Ishikawa (cell line): ENCODE data around the gene OR2T3.
"Not testable (repeated sequence)": the region's sequence is repeated elsewhere in the genome, so short reads cannot be mapped to it uniquely, and the experiment has no call there.

Experiments used
- CREB1 ChIP-seq: IDR thresholded peaks from 2 replicates; pipeline ENCODE4 v1.6.1; 2012; ENCODE audit warnings: low read depth
- EGR1 ChIP-seq: IDR thresholded peaks from 2 replicates; pipeline ENCODE4 v1.6.1; 2012
- EP300 ChIP-seq: IDR thresholded peaks from 2 replicates; pipeline ENCODE4 v1.6.1; 2012; ENCODE audit warnings: borderline replicate concordance
- FOXM1 ChIP-seq: IDR thresholded peaks from 2 replicates; pipeline ENCODE4 v1.6.1; 2012; ENCODE audit warnings: low read depth, borderline replicate concordance
- NFIC ChIP-seq: IDR thresholded peaks from 2 replicates; pipeline ENCODE4 v1.6.1; 2012
- RAD21 ChIP-seq: IDR thresholded peaks from 2 replicates; pipeline ENCODE4 v1.6.1; 2012; ENCODE audit warnings: low read depth
- TAF1 ChIP-seq: IDR thresholded peaks from 2 replicates; pipeline ENCODE4 v1.6.1; 2012; ENCODE audit warnings: low read depth, mild to moderate bottlenecking
- TCF12 ChIP-seq: IDR thresholded peaks from 2 replicates; pipeline ENCODE4 v1.6.1; 2012; ENCODE audit warnings: low read depth
- TEAD4 ChIP-seq: IDR thresholded peaks from 2 replicates; pipeline ENCODE4 v1.6.1; 2012
- YY1 ChIP-seq: IDR thresholded peaks from 2 replicates; pipeline ENCODE4 v1.6.1; 2012; ENCODE audit warnings: low read depth
- ZBTB7A ChIP-seq: IDR thresholded peaks from 2 replicates; pipeline ENCODE4 v1.6.1; 2012; ENCODE audit warnings: low read depth
- TF ChIP-seq, protein P1 (sequence below): IDR thresholded peaks from 2 replicates; pipeline ENCODE4 v1.6.1; 2012
- TF ChIP-seq, protein P2 (sequence below): IDR thresholded peaks from 2 replicates; pipeline ENCODE4 v1.6.1; 2012
- TF ChIP-seq, protein P3 (sequence below): IDR thresholded peaks from 2 replicates; pipeline ENCODE4 v1.6.1; 2012; ENCODE audit warnings: low read depth, mild to moderate bottlenecking

OR2T3 gene, protein sequence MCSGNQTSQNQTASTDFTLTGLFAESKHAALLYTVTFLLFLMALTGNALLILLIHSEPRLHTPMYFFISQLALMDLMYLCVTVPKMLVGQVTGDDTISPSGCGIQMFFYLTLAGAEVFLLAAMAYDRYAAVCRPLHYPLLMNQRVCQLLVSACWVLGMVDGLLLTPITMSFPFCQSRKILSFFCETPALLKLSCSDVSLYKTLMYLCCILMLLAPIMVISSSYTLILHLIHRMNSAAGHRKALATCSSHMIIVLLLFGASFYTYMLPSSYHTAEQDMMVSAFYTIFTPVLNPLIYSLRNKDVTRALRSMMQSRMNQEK

GRCh38 chr1:248473051-248473450 lies at the start of gene OR2T3:
Gene OR2T3 (plus strand): TSS chr1:248473351. CDS start chr1:248473351, 0 bp downstream.
- TF ChIP-seq RAD21, ZBTB7A, CREB1: not testable (repeated sequence)

DNA sequence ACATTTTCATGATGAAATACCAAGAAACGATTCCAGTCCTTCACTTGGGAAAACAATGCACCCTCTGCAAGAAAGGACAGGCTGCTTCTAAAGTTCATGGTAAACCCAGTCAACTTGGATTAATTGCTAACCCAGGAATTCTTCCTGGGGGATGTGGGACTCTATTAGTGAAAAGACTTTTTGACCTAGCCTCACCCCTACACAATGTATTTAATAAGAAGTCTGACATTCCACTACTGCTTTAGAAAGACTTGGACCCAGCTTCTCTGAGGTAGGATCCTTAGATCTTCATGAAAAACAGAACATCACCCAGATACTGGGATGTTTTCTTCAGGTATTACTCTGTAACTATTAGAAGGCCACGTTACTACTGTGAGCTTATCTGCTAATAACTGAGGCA lies 27.8 kb upstream of the OR2T3 start, which contains the start of gene OR2T2:
Gene OR2T2, plus strand, starts transcription at position 239 of the 400 bp plus-strand sequence. CDS start 7,161 bp downstream, outside the sequence.
- TF ChIP-seq, protein P1, sequence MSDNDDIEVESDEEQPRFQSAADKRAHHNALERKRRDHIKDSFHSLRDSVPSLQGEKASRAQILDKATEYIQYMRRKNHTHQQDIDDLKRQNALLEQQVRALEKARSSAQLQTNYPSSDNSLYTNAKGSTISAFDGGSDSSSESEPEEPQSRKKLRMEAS: not testable (repeated sequence)
- not testable (repeated sequence) for TF ChIP-seq EP300, NFIC

DNA sequence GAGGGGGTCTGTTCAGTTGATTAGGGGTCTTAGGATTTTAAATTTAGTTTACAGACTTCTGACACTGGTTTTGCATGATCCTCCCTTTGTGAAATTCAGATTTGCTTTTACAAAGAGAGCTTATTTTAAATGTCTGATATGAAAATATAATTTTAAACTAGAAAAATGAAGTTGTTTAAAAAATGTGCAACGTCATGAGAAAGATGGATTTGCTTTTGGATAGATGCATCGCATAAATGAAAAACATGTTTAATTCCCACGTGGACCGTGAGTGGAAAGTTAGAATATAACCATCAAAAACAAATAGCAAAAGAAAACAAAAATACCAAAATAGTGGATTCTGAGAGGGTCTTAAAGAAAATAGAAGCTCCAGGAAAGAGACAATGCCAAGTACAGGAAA lies 2.0 kb upstream of the OR2T3 start:
- TF ChIP-seq FOXM1: no peak
- TF ChIP-seq YY1: no peak
- TF ChIP-seq EP300: no peak
- no peak for TF ChIP-seq EGR1
- TF ChIP-seq TCF12: no peak
- TF ChIP-seq, protein P1: no peak
- no peak for TF ChIP-seq RAD21
- TF ChIP-seq, protein P2, sequence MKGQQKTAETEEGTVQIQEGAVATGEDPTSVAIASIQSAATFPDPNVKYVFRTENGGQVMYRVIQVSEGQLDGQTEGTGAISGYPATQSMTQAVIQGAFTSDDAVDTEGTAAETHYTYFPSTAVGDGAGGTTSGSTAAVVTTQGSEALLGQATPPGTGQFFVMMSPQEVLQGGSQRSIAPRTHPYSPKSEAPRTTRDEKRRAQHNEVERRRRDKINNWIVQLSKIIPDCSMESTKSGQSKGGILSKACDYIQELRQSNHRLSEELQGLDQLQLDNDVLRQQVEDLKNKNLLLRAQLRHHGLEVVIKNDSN: no peak
- TF ChIP-seq TAF1: no peak

DNA sequence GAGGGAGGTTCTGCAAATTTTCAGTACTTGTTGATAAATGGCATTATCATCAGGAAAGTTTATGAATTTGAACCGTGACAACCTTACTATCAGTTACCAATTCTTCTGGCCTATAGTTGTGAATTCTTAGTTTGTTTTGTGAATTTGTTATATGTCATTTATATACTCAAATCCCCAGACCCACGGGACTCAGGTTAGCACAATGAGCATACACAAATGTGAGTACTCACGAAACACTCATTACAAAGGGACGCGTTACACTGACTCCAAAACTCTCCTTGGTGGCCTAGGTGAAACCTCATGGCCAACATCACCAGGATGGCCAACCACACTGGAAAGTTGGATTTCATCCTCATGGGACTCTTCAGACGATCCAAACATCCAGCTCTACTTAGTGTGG lies 15.1 kb downstream of the OR2T3 start, which contains the start of gene OR2T5:
Gene OR2T5, plus strand, starts transcription at position 301 of the 400 bp plus-strand sequence. Its CDS starts 0 bp downstream, at position 301.
- TF ChIP-seq YY1, FOXM1, TAF1: not testable (repeated sequence)

- TF ChIP-seq TEAD4, NFIC, TAF1: not testable (repeated sequence)
Observed at GRCh38 chr1:248507773-248508172, 34.6 kb downstream of the OR2T3 start, which contains the start of gene OR2G6. Gene OR2G6 (plus strand): TSS chr1:248508073. CDS start chr1:248521647, 13,574 bp downstream.

DNA sequence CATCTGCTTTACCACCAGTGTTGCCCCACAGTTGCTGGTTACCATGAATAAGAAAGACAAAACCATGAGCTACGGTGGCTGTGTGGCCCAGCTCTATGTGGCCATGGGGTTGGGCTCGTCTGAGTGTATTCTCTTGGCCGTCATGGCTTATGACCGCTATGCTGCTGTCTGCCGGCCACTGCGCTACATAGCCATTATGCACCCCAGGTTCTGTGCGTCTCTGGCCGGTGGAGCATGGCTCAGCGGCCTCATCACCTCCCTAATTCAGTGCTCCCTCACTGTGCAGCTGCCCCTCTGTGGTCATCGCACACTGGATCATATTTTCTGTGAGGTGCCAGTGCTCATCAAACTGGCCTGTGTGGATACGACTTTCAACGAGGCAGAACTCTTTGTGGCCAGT lies 48.7 kb downstream of the OR2T3 start:
- TF ChIP-seq NFIC (no peak), EP300 (no peak), FOXM1 (no peak), TCF12 (no peak), EGR1 (no peak), ZBTB7A (no peak), CREB1 (no peak)
- TF ChIP-seq, protein P3, sequence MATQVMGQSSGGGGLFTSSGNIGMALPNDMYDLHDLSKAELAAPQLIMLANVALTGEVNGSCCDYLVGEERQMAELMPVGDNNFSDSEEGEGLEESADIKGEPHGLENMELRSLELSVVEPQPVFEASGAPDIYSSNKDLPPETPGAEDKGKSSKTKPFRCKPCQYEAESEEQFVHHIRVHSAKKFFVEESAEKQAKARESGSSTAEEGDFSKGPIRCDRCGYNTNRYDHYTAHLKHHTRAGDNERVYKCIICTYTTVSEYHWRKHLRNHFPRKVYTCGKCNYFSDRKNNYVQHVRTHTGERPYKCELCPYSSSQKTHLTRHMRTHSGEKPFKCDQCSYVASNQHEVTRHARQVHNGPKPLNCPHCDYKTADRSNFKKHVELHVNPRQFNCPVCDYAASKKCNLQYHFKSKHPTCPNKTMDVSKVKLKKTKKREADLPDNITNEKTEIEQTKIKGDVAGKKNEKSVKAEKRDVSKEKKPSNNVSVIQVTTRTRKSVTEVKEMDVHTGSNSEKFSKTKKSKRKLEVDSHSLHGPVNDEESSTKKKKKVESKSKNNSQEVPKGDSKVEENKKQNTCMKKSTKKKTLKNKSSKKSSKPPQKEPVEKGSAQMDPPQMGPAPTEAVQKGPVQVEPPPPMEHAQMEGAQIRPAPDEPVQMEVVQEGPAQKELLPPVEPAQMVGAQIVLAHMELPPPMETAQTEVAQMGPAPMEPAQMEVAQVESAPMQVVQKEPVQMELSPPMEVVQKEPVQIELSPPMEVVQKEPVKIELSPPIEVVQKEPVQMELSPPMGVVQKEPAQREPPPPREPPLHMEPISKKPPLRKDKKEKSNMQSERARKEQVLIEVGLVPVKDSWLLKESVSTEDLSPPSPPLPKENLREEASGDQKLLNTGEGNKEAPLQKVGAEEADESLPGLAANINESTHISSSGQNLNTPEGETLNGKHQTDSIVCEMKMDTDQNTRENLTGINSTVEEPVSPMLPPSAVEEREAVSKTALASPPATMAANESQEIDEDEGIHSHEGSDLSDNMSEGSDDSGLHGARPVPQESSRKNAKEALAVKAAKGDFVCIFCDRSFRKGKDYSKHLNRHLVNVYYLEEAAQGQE: no peak
- TF ChIP-seq, protein P1: no peak
